Measurements from ENCODE around the gene TMEM63C.

DNA sequence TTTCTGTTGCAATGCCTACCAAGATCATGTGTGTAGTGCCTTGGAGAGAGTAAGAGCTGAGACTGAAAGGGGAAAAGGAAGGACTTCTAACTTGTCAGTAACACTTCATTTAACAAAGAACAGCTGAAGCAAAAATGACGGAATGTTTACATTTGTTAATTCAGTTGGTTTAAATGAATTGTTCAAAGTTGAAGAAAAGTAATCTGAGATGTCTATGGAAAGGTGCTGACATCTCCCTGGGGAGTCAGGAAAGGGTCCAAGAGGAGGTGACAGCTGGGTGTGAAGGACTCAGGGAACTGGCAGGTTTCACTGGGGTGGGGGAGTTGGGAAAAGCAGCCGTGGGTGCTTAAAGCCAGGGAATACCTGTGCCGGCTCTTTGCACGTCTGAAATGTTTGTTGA, 7.9 kb downstream of the TMEM63C start:
- TF ChIP-seq, protein P1, sequence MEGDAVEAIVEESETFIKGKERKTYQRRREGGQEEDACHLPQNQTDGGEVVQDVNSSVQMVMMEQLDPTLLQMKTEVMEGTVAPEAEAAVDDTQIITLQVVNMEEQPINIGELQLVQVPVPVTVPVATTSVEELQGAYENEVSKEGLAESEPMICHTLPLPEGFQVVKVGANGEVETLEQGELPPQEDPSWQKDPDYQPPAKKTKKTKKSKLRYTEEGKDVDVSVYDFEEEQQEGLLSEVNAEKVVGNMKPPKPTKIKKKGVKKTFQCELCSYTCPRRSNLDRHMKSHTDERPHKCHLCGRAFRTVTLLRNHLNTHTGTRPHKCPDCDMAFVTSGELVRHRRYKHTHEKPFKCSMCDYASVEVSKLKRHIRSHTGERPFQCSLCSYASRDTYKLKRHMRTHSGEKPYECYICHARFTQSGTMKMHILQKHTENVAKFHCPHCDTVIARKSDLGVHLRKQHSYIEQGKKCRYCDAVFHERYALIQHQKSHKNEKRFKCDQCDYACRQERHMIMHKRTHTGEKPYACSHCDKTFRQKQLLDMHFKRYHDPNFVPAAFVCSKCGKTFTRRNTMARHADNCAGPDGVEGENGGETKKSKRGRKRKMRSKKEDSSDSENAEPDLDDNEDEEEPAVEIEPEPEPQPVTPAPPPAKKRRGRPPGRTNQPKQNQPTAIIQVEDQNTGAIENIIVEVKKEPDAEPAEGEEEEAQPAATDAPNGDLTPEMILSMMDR (IDR thresholded peaks at IDR 0.05) = no peak
- no peak for TF ChIP-seq POLR2AphosphoS5 (IDR thresholded peaks at IDR 0.05)
